ENCODE results near the gene CDH23.

CDH23 gene

DNA sequence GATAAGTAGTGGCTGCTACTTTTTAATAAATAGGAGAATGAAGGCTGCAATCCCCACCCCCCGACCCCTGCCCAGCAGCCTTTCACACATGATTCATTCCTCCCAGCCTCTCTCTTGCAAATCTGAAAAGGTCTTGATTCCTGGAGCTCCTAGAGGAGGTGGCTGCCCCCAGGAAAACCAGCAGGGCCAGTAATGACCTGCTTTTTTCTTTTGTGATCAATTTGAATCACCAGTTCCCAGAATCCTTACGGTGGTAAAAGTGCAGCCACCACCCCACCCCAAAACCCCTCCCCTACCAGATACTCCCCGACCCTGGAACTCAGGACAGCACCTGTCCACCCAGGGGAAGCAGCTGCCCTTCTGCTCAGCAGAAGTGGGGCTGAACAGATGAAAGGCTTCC is 213.9 kb downstream of the CDH23 start:
- DNase-seq: no peak

DNA sequence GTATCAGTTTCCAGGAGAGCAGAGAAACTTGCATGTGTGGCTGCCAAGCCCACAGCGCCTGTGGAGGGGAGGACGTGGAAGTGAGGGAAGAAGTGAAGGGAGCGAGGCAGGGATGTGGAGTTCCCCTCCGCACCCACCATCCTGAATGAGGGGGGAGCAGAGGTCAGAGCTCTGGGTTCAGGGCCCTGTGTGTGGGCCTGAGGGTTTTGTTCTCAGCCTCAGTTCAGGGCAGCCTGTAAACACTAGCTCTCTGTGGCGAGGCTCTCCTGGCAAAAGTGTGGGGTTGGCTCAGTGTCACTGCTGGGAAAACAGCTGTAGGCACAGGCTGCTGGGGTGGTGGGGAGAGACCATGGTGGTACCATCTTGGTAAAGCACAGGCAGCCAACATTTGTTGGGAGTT is 214.4 kb downstream of the CDH23 start:
- no peak for DNase-seq

DNA sequence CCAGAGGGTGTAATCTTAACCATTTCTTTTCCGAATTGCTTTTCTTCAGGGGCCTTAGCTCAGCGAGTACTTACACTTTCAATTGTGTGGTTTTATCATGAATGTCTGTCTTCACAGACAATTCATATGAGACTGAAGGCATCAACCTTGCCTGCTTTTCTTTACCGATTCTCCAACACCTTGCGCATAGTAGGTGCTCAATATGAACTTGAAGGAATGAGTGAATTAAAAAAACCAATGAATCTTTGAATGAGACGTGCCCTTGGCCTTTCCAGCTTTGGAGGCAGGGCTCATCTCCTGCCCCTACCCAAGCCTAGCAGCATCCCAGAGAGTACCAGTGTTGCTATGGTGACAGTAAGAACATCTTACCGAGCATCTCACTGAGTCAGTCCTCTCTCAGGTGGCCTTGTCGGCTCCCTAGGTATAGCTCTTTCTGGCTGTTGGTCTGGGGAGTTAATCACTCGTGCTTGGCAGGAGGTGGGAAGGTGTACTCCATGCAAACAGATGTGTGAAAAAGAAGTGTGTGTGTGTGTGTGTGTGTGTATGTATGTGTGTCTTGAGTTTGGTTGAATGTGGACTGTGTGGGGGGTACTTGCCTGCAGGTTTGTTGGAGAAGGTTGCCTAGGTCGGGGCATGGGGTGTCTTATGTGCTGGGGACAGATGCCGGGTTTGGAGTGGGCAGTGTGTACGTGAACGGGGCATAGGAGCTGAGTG is 215.1 kb downstream of the CDH23 start:
- DNase-seq: no peak

DNA sequence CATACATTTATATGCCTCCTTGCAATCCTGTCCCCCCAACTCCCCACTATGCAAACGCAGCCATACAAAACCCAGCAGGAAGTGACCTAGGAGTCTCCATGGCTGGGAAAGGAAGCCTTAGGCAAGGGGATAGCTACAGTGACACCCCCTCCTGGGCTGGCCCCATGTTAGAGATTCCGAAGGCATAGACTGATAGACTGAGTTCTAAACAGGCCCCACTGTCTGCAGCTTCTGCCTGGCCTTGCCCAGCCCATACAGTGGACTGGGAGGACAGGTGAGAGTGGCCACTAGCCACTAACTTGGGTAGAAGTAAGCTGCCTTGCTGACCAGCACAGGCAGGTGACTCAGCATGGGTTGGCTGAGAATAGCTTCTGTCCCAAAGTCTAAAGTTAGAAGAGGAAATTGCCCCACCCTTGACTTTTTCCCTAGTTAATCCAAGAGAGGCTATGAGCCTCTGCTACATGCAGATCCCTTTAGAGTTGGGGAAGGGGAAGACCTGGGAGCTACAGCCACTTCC is 216.6 kb downstream of the CDH23 start:
- DNase-seq: no peak

- no peak for DNase-seq
These were observed 217.2 kb downstream of the CDH23 start for GRCh38 chr10:71613877-71614276.

DNA sequence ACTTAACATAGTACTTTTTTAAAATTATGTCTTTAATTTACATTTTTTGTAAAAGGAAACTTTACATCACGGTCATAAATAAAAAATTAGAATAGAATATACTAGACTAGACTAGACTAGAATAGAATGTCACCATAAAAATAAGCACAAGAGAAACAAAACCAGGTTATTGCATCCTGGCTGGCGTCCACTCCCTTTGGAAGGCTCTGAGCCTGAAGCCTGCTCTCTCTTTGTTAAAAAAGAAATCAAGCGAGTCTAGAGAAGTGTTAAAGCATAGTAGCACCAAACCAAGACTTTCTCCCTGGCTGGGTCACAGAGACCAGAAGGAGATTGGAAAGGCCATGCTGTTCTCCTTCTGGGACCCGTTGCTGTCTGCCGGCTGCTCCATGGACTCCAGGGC is 218.2 kb downstream of the CDH23 start:
- DNase-seq: no peak

DNA sequence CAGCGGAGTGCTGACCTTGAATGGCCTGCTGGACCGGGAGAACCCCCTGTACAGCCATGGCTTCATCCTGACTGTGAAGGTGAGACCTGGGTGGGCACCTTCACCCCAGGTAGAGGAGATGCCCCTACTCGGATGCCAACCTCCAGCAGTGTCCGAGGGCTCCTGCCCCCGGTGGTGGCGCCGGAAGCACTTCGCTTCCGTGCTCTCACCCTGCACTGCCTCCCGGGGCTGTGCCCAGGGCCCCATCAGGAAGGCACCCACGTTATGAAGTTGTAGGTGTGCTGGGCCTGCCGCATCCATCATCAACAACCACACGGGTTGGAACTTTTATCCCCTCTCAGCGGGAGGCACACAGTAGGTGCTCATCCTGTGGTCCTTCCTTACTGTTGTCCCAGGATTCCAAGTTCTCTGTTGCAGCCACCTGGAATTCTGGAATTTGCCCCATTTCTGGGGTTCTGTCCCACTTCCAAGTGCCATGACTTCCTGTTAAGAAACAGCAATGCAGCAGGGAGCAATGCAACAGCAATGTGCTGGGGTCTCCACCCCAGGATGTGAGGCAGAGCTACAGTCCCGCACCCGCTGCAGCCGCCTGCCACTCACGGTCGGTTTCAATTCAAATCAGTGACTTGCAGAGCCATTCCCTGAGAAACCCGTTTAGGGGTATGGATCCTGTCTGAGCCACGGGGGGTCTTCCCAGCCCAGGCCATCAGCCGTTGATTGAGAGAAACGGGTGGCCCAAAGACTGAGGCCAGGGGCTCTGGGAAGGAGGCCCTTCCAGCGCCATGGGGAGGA is 219.0 kb downstream of the CDH23 start:
- no peak for DNase-seq

DNA sequence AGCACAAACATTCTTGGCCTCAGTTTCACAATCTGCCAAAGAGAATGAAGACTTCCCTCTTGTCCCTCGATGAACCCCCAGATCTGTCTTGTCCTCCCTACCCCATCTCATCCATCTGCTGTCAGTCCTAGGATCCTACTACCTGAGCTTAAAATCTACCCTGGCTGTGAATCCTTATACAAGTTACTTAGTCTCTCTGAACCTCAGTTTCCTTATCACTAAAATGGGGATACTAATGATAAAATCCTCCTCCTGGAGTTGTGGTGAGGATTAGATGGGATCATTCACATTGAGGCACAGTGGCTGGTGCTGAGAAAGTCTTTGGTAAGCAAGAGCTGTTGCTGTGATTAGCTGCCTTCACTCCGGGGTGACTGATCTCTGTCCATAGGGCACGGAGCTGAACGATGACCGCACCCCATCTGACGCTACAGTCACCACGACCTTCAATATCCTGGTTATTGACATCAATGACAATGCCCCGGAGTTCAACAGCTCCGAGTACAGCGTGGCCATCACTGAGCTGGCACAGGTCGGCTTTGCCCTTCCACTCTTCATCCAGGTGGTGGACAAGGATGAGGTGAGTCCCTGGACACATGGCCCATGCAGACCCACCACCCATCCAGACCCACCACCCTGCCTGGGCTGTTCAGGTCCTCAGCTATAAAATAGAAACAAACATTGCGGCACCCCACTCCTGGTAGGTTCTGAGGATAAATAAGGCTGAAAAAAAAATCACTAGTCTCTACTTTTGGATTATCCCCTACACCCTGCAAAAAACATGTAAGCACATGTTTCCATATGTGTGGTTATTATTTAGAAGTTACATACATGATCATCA is 220.3 kb downstream of the CDH23 start:
- no peak for DNase-seq

- no peak for DNase-seq
These were observed 221.5 kb downstream of the CDH23 start for GRCh38 chr10:71618176-71618575.

GRCh38 chr10:71618598-71618997 is 221.9 kb downstream of the CDH23 start:
- DNase-seq: no peak

- DNase-seq: no peak
These were observed 223.9 kb downstream of the CDH23 start for GRCh38 chr10:71620642-71621041.

GRCh38 chr10:71621231-71622153 is 224.8 kb downstream of the CDH23 start:
- no peak for DNase-seq

GRCh38 chr10:71622154-71622526 is 225.4 kb downstream of the CDH23 start:
- DNase-seq: no peak

DNA sequence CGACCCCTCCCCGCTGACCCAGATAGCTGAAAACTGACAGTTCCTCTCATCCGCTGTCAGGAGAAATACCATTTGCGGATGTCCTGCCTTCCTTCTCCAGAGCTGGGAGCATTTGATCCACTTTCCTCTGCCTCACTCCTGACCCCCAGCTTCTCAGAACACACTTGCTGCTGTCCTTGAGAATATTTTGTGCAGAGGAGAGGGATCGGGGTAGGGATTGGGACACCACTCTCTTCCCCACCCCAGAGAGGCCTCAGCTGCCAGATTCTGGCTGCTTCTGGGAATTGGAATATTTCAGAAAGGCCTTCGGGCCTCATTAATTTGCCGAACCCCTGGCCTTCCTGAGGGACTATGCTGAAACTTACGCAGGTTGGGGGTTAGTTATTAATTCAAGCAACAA is 225.9 kb downstream of the CDH23 start:
- DNase-seq: no peak

- no peak for DNase-seq
These were observed 226.6 kb downstream of the CDH23 start for GRCh38 chr10:71623098-71623985.

GRCh38 chr10:71623986-71624291 is 227.2 kb downstream of the CDH23 start:
- no peak for DNase-seq

DNA sequence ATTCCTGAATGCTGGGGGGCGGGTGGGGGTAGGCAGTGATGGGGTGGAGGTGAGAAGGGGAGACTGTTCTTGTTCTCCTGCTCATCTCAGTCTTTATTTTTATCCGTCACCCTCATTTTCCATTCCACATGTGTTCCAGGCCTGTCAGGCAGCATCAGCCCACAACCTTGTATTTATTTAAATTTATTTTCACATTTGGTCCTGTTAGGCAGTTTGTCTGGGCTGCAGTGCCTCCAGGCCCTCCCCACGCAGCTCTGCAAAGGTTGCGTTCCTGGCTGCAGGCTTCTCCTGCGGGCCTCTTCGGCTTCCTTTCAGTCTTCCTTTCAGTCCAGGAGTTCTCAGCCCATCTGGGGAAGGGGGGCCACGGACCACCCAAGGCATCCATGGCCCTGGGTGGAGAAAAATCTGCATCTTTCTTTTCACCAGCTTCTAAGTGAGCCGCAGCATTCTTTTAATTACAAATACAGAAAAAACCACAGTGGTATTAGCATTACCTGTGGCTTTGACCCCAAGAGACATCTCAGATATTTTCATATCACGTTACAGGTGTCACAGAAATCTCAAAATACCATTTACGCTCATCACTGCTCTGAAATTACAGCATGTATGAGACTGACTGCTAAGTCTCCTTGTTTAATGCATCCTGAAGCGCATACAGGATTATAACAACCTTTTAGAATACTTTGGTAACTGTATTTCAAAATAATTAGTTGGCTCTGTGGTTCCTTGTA is 228.9 kb downstream of the CDH23 start:
- no peak for DNase-seq

- DNase-seq: no peak
These were observed 230.7 kb downstream of the CDH23 start for GRCh38 chr10:71627230-71627939.

- no peak for DNase-seq
These were observed 231.2 kb downstream of the CDH23 start for GRCh38 chr10:71627956-71628355.

GRCh38 chr10:71629131-71629530 is 232.4 kb downstream of the CDH23 start:
- DNase-seq: no peak

Measured in T1000 (cell line).